Caco-2 (cell line): ENCODE measurements around the gene FRG2C. TPM values are rescaled to one million over a fixed set of nuclear protein-coding genes. Genes with fewer than 3 reads are reported as not detected.
"Not testable (repeated sequence)": the region's sequence is repeated elsewhere in the genome, so short reads cannot be mapped to it uniquely, and the experiment has no call there.

Source experiments
- BruUV-seq: library from RNA; stranded (reverse); fragments of 400-500 nt; replicated peaks from 2 replicates; lab custom pipeline; 2021; lab: Mats Ljungman, UMichigan
- CTCF ChIA-PET: fragments of 300-600 bp; sonication (Branson Sonifier 250); formaldehyde crosslinking; loops from one replicate; lab custom pipeline; 2022; ENCODE audit warnings: antibody characterized with exemption; lab: Charles Lee
- POLR2A ChIA-PET: fragments of 300-600 bp; sonication (Branson Sonifier 250); formaldehyde crosslinking; loops from one replicate; lab custom pipeline; 2022; ENCODE audit warnings: antibody characterized with exemption; lab: Charles Lee
- DNase-seq, 2 experiments: peaks; one replicate each; pipeline versions ENCODE4 v3.0.0 to v3.0.0-alpha.2; 2020 to 2022
- H3K27me3 ChIP-seq: replicated peaks from 2 replicates; pipeline ENCODE4 v1.6.0; 2011; ENCODE audit warnings: low read length; ENCODE audit not compliant: control insufficient read depth, insufficient read depth
- H3K36me3 ChIP-seq: 2 replicates; pipeline ENCODE4 v1.5.1; 2011; ENCODE audit warnings: low read length; ENCODE audit not compliant: control insufficient read depth, insufficient read depth
- H3K4me1 ChIP-seq: fragments of 250-450 bp; sonication (Bioruptor Pico); 2 replicates; pipeline ENCODE4 v1.5.1; 2020; ENCODE audit warnings: mild to moderate bottlenecking
- H3K4me3 ChIP-seq: 2 replicates; pipeline ENCODE4 v1.5.1; 2011; ENCODE audit warnings: low read depth, mild to moderate bottlenecking, control low read depth, low read length
- H3K9me3 ChIP-seq: fragments of 250-450 bp; sonication (Bioruptor Pico); 2 replicates; pipeline ENCODE4 v1.5.1; 2020; ENCODE audit warnings: mild to moderate bottlenecking, moderate library complexity
- H3K27ac Mint-ChIP-seq: one replicate; pipeline ENCODE4 v1.8.0; 2022; ENCODE audit warnings: mixed read lengths; ENCODE audit not compliant: unreplicated experiment
- H3K27me3 Mint-ChIP-seq: one replicate; pipeline ENCODE4 v1.8.0; 2022; ENCODE audit warnings: mixed read lengths; ENCODE audit not compliant: insufficient read depth, unreplicated experiment
- H3K36me3 Mint-ChIP-seq: one replicate; pipeline ENCODE4 v1.8.0; 2022; ENCODE audit warnings: mild to moderate bottlenecking, mixed read lengths; ENCODE audit not compliant: insufficient read depth, unreplicated experiment
- H3K4me1 Mint-ChIP-seq: one replicate; pipeline ENCODE4 v1.8.0; 2022; ENCODE audit warnings: low read depth, mixed read lengths; ENCODE audit not compliant: unreplicated experiment
- H3K4me3 Mint-ChIP-seq: one replicate; pipeline ENCODE4 v1.8.0; 2022; ENCODE audit warnings: mild to moderate bottlenecking, moderate library complexity, mixed read lengths; ENCODE audit not compliant: unreplicated experiment
- H3K9me3 Mint-ChIP-seq: one replicate; pipeline ENCODE4 v1.8.0; 2022; ENCODE audit warnings: mixed read lengths; ENCODE audit not compliant: unreplicated experiment
- CTCF ChIP-seq, 2 experiments: fragments of 200-600 bp in 1 of 2; IDR thresholded peaks; 1 replicate in 1 of 2; 2 replicates in 1 of 2; pipeline versions ENCODE4 v1.5.1 to v1.8.0; 2011 to 2022; ENCODE audit warnings: antibody characterized with exemption in 1 of 2, control low read depth in 1 of 2, inconsistent platforms in 1 of 2, low read depth in 1 of 2, low read length in 1 of 2, mild to moderate bottlenecking in 1 of 2, moderate library complexity in 1 of 2; ENCODE audit not compliant: insufficient read depth in 1 of 2, severe bottlenecking in 1 of 2, unreplicated experiment in 1 of 2
- intact Hi-C: fragments of 100-400 bp; cut with micrococcal nuclease; formaldehyde crosslinking; loops from one replicate; pipeline ENCODE4 v1.10.0; 2022; ENCODE audit not compliant: unreplicated experiment
- microRNA-seq: library from miRNA; unstranded; fragments of <30 nt; microRNA quantifications from one replicate; pipeline ENCODE4 v1.2.0, GENCODE V29; 2022
- total RNA-seq: library from RNA; stranded (reverse); gene quantifications from 2 replicates; pipeline ENCODE4 v1.2.3, GENCODE V29; 2022

FRG2C gene
- total RNA-seq, 1 experiment from 2014 or later = not detected

GRCh38 chr3:75672140-75672775 is 8.1 kb downstream of the FRG2C start:
- H3K4me1 Mint-ChIP-seq, BruUV-seq, H3K27me3 Mint-ChIP-seq, intact Hi-C loops, H3K27ac Mint-ChIP-seq, H3K4me3 ChIP-seq, H3K4me3 Mint-ChIP-seq, H3K36me3 ChIP-seq, CTCF ChIA-PET, POLR2A ChIA-PET, H3K27me3 ChIP-seq, H3K9me3 ChIP-seq, DNase-seq, H3K4me1 ChIP-seq: not testable (repeated sequence)
- peaks cover 48% of the 10 kb centered on the region for H3K9me3 Mint-ChIP-seq
- peaks cover 11% of the 10 kb centered on the region for H3K36me3 Mint-ChIP-seq

DNA sequence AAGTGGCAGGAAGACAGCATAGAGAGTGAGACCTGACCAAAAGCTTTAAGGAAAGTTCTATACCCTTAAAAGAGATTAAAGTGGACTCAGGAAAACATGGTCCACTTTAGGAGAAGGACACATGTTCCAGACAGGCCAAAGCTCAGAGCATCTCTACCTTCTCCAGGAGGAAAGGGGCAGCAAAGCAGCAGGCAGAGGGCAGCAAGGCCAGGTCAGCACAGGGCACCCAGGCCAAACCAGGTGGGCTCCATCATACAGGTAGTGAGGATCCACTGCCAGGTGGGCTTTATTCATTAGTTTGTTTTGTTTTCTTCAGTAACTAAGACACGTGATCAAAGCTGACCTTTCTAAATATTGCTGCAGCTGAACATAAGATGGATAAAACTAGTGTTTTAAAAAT is 19.8 kb downstream of the FRG2C start:
- BruUV-seq = not testable (repeated sequence)

DNA sequence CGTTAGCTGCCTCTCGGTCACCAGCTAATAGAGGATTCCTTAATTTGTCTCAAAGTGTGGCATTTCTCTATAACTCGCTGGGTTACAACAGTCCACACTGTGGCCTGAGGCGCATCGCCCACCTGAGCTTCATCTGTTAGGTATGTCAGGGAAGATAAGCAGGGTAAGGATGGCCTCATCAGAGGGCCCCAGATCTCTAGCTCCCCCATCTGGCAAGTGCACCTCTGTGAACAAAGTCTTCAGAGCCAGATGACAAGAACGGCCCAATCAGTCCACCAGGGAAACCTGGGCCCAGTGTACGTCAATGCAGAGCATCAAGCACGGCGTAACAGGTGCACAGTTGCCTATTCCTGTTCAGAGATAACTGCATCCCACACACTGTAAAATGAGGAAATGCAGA is 23.2 kb downstream of the FRG2C start:
- Mint-ChIP-seq H3K27me3 (no peaks in the 10 kb centered on the region), H3K9me3 (no peaks in the 10 kb centered on the region), H3K4me1 (no peaks in the 10 kb centered on the region), H3K27ac (no peak overlapping the region), H3K36me3 (no peaks in the 10 kb centered on the region), H3K4me3 (no peak overlapping the region)
- no peak for DNase-seq
- Histone ChIP-seq H3K4me3 (no peak overlapping the region), H3K4me1 (no peaks in the 10 kb centered on the region), H3K36me3 (no peaks in the 10 kb centered on the region), H3K27me3 (no peaks in the 10 kb centered on the region), H3K9me3 (no peaks in the 10 kb centered on the region)
- ChIA-PET CTCF (no interaction called here), POLR2A (no interaction called here)
- no TSS peak for BruUV-seq
- no peak for TF ChIP-seq CTCF (IDR thresholded peaks at IDR 0.05; ENCODE audit: insufficient read depth in 1 of 2, low read depth in 1 of 2, low read length in 1 of 2, severe bottlenecking in 1 of 2, unreplicated experiment in 1 of 2)
- intact Hi-C loops = no loop called here

More for the DNA sequence above, 19.8 kb downstream of the FRG2C start:
- H3K4me3 Mint-ChIP-seq, H3K9me3 ChIP-seq, intact Hi-C loops, H3K36me3 Mint-ChIP-seq, H3K27me3 ChIP-seq, DNase-seq, H3K27ac Mint-ChIP-seq, H3K27me3 Mint-ChIP-seq, H3K4me3 ChIP-seq, H3K36me3 ChIP-seq, H3K9me3 Mint-ChIP-seq, CTCF ChIA-PET, POLR2A ChIA-PET, H3K4me1 ChIP-seq, H3K4me1 Mint-ChIP-seq: not testable (repeated sequence)

- Mint-ChIP-seq H3K27me3 (no peaks in the 10 kb centered on the region), H3K9me3 (peaks cover 2% of the 10 kb centered on the region), H3K27ac (no peak overlapping the region), H3K4me3 (no peak overlapping the region), H3K36me3 (no peaks in the 10 kb centered on the region), H3K4me1 (no peaks in the 10 kb centered on the region)
- DNase-seq = no peak
- ChIA-PET CTCF (no interaction called here), POLR2A (no interaction called here)
- Histone ChIP-seq H3K27me3 (no peaks in the 10 kb centered on the region), H3K36me3 (no peaks in the 10 kb centered on the region), H3K4me3 (no peak overlapping the region), H3K9me3 (no peaks in the 10 kb centered on the region), H3K4me1 (no peaks in the 10 kb centered on the region)
- intact Hi-C loops = no loop called here
- no peak for TF ChIP-seq CTCF (IDR thresholded peaks at IDR 0.05; ENCODE audit: insufficient read depth in 1 of 2, low read depth in 1 of 2, low read length in 1 of 2, severe bottlenecking in 1 of 2, unreplicated experiment in 1 of 2)
- no TSS peak for BruUV-seq
Observed at GRCh38 chr3:75692061-75692460, 27.9 kb downstream of the FRG2C start.

Small RNAs within 50 kb of the gene (microRNA-seq; reads per million reads assigned to microRNA genes)
- gene MIR1324 = not detected

Other genes with a start within 250 kb of the FRG2C start
- gene ZNF717, start 121.2 kb downstream of the FRG2C start, total RNA-seq = 14.0 and 16.2 TPM in 2 replicates